SK-N-MC (cell line): ENCODE results near the gene CDC42EP3.

Experiments
- EZH2 ChIP-seq: fragments of 200-600 bp; sonication (generic); IDR thresholded peaks from one replicate; pipeline ENCODE4 v1.6.1; 2017; ENCODE audit warnings: antibody characterized with exemption
- FOXP2 ChIP-seq: optimal IDR thresholded peaks from 2 replicates; pipeline ENCODE3; 2011; ENCODE audit warnings: mild to moderate bottlenecking, moderate library complexity; ENCODE audit not compliant: insufficient read depth; ENCODE audit errors: extremely low read length, control extremely low read depth
- POLR2AphosphoS5 ChIP-seq: IDR thresholded peaks from 2 replicates; pipeline ENCODE4 v1.6.1; 2012; ENCODE audit warnings: mild to moderate bottlenecking, low read depth, low read length, borderline replicate concordance

DNA sequence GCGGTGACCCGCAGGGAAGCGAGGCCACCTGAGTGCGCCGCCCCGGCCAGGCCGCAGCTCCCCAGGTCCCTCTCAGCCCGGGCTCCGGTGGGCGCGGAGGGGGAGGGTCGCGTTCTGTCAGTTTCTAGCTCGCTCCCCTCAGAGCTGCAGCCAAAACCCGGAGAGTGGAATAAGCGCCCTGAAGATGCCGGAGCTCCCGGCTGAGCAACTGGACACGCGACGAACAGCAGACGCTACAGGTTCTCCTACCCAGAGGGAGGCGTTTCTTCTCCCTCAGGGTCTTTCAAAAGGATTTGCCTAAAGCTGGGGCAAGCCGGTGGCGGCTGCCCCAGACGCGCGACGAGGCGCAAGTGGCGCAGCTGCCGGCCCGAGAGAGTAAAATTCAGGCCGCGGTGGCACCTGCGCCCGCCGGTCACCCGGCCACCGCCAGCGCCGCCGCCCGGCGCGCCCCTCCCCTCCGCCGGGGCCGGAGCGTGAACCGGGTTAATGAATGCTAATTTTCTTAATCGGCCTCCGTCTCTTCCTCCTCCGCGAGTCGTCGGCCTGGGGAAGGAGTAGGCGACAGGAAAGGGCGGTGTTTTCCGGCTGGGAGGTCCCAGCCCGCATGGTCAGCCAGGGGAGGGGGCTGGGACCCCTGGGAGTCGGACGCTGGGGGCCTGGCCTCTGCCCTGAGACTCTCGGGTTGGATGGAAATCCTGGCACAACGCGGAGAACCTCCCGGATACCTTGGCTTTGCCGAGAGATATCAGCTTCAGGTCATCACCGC, 845 bp upstream of the CDC42EP3 start:
- no peak for TF ChIP-seq POLR2AphosphoS5
- TF ChIP-seq EZH2: no peak
- TF ChIP-seq FOXP2: no peak
